Panc1 (cell line): ENCODE results near the gene NR3C1. TPM values are rescaled to one million over a fixed set of nuclear protein-coding genes. Genes with fewer than 3 reads are reported as not detected.

Experiments used
- ATAC-seq: fragments of 200-7000 bp; cut with Tn5 transposase; 2 replicates; pipeline ENCODE4 v1.9.1; 2020; ENCODE audit warnings: mild to moderate bottlenecking, moderate library complexity
- BruUV-seq: library from RNA; stranded (reverse); fragments of 400-500 nt; replicated peaks from 2 replicates; lab custom pipeline; 2021; lab: Mats Ljungman, UMichigan
- CTCF ChIA-PET: fragments of 300-600 bp; sonication (Branson Sonifier 250); formaldehyde crosslinking; loops from one replicate; lab custom pipeline; 2022; ENCODE audit warnings: antibody characterized with exemption; lab: Charles Lee
- POLR2A ChIA-PET: fragments of 300-600 bp; sonication (Branson Sonifier 250); formaldehyde crosslinking; loops from one replicate; lab custom pipeline; 2022; ENCODE audit warnings: antibody characterized with exemption; lab: Charles Lee
- DNase-seq: peaks from one replicate; pipeline ENCODE4 v3.0.0-alpha.2; 2010; ENCODE audit warnings: low read depth, low spot score
- H3K27ac ChIP-seq: 2 replicates; pipeline ENCODE4 v1.5.1; 2011; ENCODE audit warnings: mild to moderate bottlenecking, low read length, inconsistent platforms
- H3K27me3 ChIP-seq: fragments of 200-500 bp; sonication (Bioruptor generic); 2 replicates; pipeline ENCODE4 v1.6.0; 2014; ENCODE audit warnings: low read length, inconsistent platforms; ENCODE audit not compliant: control insufficient read depth, insufficient read depth
- H3K36me3 ChIP-seq: fragments of 200-500 bp; sonication (Bioruptor generic); 2 replicates; pipeline ENCODE4 v1.5.1; 2014; ENCODE audit warnings: inconsistent platforms, mild to moderate bottlenecking, low read length, moderate library complexity; ENCODE audit not compliant: control insufficient read depth, insufficient read depth
- H3K4me1 ChIP-seq: 2 replicates; pipeline ENCODE4 v1.5.1; 2011; ENCODE audit warnings: inconsistent platforms, mild to moderate bottlenecking, low read length, moderate library complexity; ENCODE audit not compliant: control insufficient read depth, insufficient read depth
- H3K4me3 ChIP-seq, 2 experiments: 2 replicates each; pipeline ENCODE4 v1.5.1; 2011 to 2012; ENCODE audit warnings: low read depth in 2 of 2, low read length in 2 of 2, mild to moderate bottlenecking in 2 of 2, inconsistent platforms in 1 of 2, moderate library complexity in 1 of 2
- H3K9me3 ChIP-seq: fragments of 200-500 bp; sonication (Bioruptor generic); 2 replicates; pipeline ENCODE4 v1.5.1; 2014; ENCODE audit warnings: low read depth, mild to moderate bottlenecking, inconsistent platforms, low read length, moderate library complexity; ENCODE audit not compliant: control insufficient read depth, insufficient read depth
- POLR2AphosphoS5 ChIP-seq: IDR thresholded peaks from 2 replicates; pipeline ENCODE4 v1.6.1; 2012; ENCODE audit warnings: mild to moderate bottlenecking, low read depth, low read length, moderate library complexity
- SIN3A ChIP-seq: IDR thresholded peaks from 2 replicates; pipeline ENCODE4 v1.6.1; 2012; ENCODE audit warnings: low read depth, mild to moderate bottlenecking, low read length, moderate library complexity, borderline replicate concordance; ENCODE audit not compliant: insufficient read depth
- TCF7L2 ChIP-seq: IDR thresholded peaks from 2 replicates; pipeline ENCODE4 v1.6.1; 2011; ENCODE audit warnings: mild to moderate bottlenecking, low read depth, low read length, inconsistent platforms
- in situ Hi-C: cut with HindIII; loops from 2 replicates; pipeline ENCODE4 v1.10.0; 2016; ENCODE audit warnings: low sequenced_read_pairs, low pct_unique_long_range_greater_than_20kb
- intact Hi-C: fragments of 100-400 bp; cut with micrococcal nuclease; formaldehyde crosslinking; loops from one replicate; pipeline ENCODE4 v1.10.0; 2022; ENCODE audit not compliant: unreplicated experiment
- total RNA-seq: library from RNA; stranded (reverse); gene quantifications from one replicate; pipeline ENCODE4 v1.2.1, GENCODE V29; 2021; ENCODE audit not compliant: unreplicated experiment
- TF ChIP-seq, protein P1 (sequence below), 2 experiments: IDR thresholded peaks; 2 replicates each; pipeline ENCODE4 v1.6.1; 2011 to 2012; ENCODE audit warnings: low read depth in 2 of 2, control low read depth in 1 of 2, low read length in 1 of 2, mild to moderate bottlenecking in 1 of 2, moderate library complexity in 1 of 2; ENCODE audit not compliant: insufficient read depth in 1 of 2
- TF ChIP-seq, protein P2 (sequence below): fragments of 450-650 bp; IDR thresholded peaks from 2 replicates; pipeline ENCODE4 v1.5.1; 2017; ENCODE audit warnings: mild to moderate bottlenecking

Gene NR3C1
- total RNA-seq, 1 experiment from 2014 or later: 52.6 TPM

DNA sequence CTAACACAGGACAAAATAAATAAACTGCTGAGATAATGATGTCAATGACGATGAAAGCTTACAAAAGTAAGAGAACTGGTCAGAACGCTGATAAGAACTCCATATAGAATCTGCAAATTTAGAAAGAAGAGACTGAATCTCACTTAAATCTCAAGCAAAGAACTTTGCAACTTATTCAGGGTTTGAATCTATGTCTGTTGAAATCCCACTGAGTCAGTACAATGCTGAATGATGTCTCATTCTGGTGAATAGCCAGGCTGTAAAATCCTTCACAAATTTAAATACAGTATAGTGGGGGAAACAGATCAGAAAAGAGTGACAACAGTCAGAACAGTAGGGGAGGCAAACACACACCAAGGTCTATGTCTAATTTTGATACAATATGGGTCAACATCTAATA lies 38.9 kb upstream of the NR3C1 start:
- TF ChIP-seq, protein P1, sequence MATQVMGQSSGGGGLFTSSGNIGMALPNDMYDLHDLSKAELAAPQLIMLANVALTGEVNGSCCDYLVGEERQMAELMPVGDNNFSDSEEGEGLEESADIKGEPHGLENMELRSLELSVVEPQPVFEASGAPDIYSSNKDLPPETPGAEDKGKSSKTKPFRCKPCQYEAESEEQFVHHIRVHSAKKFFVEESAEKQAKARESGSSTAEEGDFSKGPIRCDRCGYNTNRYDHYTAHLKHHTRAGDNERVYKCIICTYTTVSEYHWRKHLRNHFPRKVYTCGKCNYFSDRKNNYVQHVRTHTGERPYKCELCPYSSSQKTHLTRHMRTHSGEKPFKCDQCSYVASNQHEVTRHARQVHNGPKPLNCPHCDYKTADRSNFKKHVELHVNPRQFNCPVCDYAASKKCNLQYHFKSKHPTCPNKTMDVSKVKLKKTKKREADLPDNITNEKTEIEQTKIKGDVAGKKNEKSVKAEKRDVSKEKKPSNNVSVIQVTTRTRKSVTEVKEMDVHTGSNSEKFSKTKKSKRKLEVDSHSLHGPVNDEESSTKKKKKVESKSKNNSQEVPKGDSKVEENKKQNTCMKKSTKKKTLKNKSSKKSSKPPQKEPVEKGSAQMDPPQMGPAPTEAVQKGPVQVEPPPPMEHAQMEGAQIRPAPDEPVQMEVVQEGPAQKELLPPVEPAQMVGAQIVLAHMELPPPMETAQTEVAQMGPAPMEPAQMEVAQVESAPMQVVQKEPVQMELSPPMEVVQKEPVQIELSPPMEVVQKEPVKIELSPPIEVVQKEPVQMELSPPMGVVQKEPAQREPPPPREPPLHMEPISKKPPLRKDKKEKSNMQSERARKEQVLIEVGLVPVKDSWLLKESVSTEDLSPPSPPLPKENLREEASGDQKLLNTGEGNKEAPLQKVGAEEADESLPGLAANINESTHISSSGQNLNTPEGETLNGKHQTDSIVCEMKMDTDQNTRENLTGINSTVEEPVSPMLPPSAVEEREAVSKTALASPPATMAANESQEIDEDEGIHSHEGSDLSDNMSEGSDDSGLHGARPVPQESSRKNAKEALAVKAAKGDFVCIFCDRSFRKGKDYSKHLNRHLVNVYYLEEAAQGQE (IDR thresholded peaks at IDR 0.05; ENCODE audit: insufficient read depth in 1 of 2, low read depth in 2 of 2, low read length in 1 of 2): no peak
- TF ChIP-seq, protein P2, sequence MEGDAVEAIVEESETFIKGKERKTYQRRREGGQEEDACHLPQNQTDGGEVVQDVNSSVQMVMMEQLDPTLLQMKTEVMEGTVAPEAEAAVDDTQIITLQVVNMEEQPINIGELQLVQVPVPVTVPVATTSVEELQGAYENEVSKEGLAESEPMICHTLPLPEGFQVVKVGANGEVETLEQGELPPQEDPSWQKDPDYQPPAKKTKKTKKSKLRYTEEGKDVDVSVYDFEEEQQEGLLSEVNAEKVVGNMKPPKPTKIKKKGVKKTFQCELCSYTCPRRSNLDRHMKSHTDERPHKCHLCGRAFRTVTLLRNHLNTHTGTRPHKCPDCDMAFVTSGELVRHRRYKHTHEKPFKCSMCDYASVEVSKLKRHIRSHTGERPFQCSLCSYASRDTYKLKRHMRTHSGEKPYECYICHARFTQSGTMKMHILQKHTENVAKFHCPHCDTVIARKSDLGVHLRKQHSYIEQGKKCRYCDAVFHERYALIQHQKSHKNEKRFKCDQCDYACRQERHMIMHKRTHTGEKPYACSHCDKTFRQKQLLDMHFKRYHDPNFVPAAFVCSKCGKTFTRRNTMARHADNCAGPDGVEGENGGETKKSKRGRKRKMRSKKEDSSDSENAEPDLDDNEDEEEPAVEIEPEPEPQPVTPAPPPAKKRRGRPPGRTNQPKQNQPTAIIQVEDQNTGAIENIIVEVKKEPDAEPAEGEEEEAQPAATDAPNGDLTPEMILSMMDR: no peak
- no peak for TF ChIP-seq TCF7L2
- TF ChIP-seq POLR2AphosphoS5: no peak
- TF ChIP-seq SIN3A: no peak
- intact Hi-C loops: no loop called here
- Histone ChIP-seq H3K27me3 (no peaks in the 10 kb centered on the region), H3K27ac (no peak overlapping the region), H3K4me3 (no peak overlapping the region), H3K9me3 (no peaks in the 10 kb centered on the region), H3K4me1 (no peaks in the 10 kb centered on the region), H3K36me3 (no peaks in the 10 kb centered on the region)
- in situ Hi-C loops: no loop called here
- BruUV-seq: no TSS peak
- no peak for ATAC-seq
- CTCF ChIA-PET: no interaction called here
- DNase-seq: no peak
- POLR2A ChIA-PET: no interaction called here

DNA sequence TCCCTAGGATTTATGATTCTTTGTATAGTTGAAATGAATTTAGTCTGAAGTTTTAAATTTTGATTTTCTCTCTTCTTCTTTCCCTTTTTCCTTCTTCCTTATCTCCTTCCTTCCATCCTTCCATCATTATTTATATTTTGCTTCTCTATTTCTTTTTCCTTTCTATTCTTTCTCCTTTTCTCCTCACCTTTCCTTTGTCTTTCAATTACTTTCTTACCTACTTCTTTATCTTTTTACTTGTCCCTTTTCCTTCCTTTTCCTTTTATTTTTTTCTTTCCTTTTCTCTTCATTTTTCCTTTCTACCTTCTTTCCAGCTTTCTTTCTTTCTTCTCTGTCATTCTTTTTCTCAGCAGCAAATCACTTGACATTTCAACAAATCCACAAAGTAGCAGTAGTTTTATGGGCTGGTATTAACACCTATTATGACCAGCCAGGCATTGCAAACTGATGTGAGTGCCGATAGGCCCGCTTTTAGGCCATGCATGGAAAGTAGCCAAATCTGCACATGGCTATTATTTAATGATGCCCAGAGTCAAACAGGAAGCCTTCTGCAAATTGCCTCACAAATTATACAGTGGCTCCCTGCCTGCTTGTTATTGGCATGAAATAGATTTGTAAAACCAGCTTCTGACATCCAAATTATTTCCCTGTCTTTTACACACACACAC lies 37.1 kb upstream of the NR3C1 start:
- ChIA-PET CTCF (no interaction called here), POLR2A (no interaction called here)
- intact Hi-C loops (no loop called here), in situ Hi-C loops (no loop called here)
- no peak overlapping the region for H3K4me3 ChIP-seq
- H3K4me1 ChIP-seq: no peaks in the 10 kb centered on the region
- no peaks in the 10 kb centered on the region for H3K27me3 ChIP-seq
- H3K27ac ChIP-seq: no peak overlapping the region
- no peaks in the 10 kb centered on the region for H3K36me3 ChIP-seq
- BruUV-seq: no TSS peak
- DNase-seq: no peak
- H3K9me3 ChIP-seq: no peaks in the 10 kb centered on the region
- TF ChIP-seq, protein P1 (IDR thresholded peaks at IDR 0.05; ENCODE audit: insufficient read depth in 1 of 2, low read depth in 2 of 2, low read length in 1 of 2): no peak
- TF ChIP-seq, protein P2: no peak
- TF ChIP-seq TCF7L2 (no peak), POLR2AphosphoS5 (no peak), SIN3A (no peak)
- no peak for ATAC-seq
